Measurements from ENCODE around the gene ZNF783.
"Not testable (repeated sequence)": the region's sequence is repeated elsewhere in the genome, so short reads cannot be mapped to it uniquely, and the experiment has no call there.

- TF ChIP-seq, protein P1, sequence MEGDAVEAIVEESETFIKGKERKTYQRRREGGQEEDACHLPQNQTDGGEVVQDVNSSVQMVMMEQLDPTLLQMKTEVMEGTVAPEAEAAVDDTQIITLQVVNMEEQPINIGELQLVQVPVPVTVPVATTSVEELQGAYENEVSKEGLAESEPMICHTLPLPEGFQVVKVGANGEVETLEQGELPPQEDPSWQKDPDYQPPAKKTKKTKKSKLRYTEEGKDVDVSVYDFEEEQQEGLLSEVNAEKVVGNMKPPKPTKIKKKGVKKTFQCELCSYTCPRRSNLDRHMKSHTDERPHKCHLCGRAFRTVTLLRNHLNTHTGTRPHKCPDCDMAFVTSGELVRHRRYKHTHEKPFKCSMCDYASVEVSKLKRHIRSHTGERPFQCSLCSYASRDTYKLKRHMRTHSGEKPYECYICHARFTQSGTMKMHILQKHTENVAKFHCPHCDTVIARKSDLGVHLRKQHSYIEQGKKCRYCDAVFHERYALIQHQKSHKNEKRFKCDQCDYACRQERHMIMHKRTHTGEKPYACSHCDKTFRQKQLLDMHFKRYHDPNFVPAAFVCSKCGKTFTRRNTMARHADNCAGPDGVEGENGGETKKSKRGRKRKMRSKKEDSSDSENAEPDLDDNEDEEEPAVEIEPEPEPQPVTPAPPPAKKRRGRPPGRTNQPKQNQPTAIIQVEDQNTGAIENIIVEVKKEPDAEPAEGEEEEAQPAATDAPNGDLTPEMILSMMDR (IDR thresholded peaks at IDR 0.05): not testable (repeated sequence)
- TF ChIP-seq POLR2A (IDR thresholded peaks at IDR 0.05): not testable (repeated sequence)
Measured at GRCh38 chr7:149332602-149333320, 70.8 kb downstream of the ZNF783 start.
